PFSK-1 (cell line): Measurements from ENCODE around the gene TTC28.

Experiments used
- POLR2AphosphoS5 ChIP-seq: IDR thresholded peaks from 2 replicates; pipeline ENCODE4 v1.6.1; 2012; ENCODE audit warnings: low read depth, mild to moderate bottlenecking, control low read depth, low read length, moderate library complexity
- SIN3A ChIP-seq: IDR thresholded peaks from 2 replicates; pipeline ENCODE4 v1.6.1; 2012; ENCODE audit warnings: mild to moderate bottlenecking, low read length, moderate library complexity, borderline replicate concordance; ENCODE audit not compliant: insufficient read depth
- TAF1 ChIP-seq: IDR thresholded peaks from 2 replicates; pipeline ENCODE4 v1.6.1; 2012; ENCODE audit warnings: low read length, control low read depth, borderline replicate concordance; ENCODE audit not compliant: insufficient read depth

GRCh38 chr22:28703436-28703835, 23.8 kb upstream of the TTC28 start:
- no peak for TF ChIP-seq TAF1
- no peak for TF ChIP-seq POLR2AphosphoS5
- TF ChIP-seq SIN3A, result no peak
